ENCODE measurements around the gene CPT2. TPM values are rescaled to one million over a fixed set of nuclear protein-coding genes. Genes with fewer than 3 reads are reported as not detected.
A peak's percentile ranks its signal among the peaks of the same experiment; 100 is the strongest.

CPT2 gene
- total RNA-seq, 1 donor from 2014 or later: 21.9 TPM

GRCh38 chr1:53187401-53187800 is 9.2 kb upstream of the CPT2 start:
- DNase-seq (ENCODE audit: low spot score, unreplicated experiment): no peak
- no peaks in the 10 kb centered on the region for H3K9me3 Mint-ChIP-seq (ENCODE audit: low read depth)
- no peak for TF ChIP-seq CTCF (IDR thresholded peaks at IDR 0.05; ENCODE audit: unreplicated experiment)
- H3K36me3 Mint-ChIP-seq (ENCODE audit: insufficient read depth): no peaks in the 10 kb centered on the region
- H3K4me3 Mint-ChIP-seq (ENCODE audit: low read depth): no peak overlapping the region
- H3K27me3 Mint-ChIP-seq: peaks cover 27% of the 10 kb centered on the region
- no peaks in the 10 kb centered on the region for H3K4me1 Mint-ChIP-seq (ENCODE audit: low read depth)
- no peak overlapping the region for H3K27ac Mint-ChIP-seq

- Mint-ChIP-seq H3K9me3 (ENCODE audit: low read depth) (no peaks in the 10 kb centered on the region), H3K27ac (no peak overlapping the region), H3K27me3 (peaks cover 27% of the 10 kb centered on the region), H3K4me1 (ENCODE audit: low read depth) (no peaks in the 10 kb centered on the region), H3K36me3 (ENCODE audit: insufficient read depth) (no peaks in the 10 kb centered on the region), H3K4me3 (ENCODE audit: low read depth) (no peak overlapping the region)
- DNase-seq (ENCODE audit: low spot score, unreplicated experiment): no peak
- TF ChIP-seq CTCF (IDR thresholded peaks at IDR 0.05; ENCODE audit: unreplicated experiment): no peak
Observed at GRCh38 chr1:53188099-53188498, 8.5 kb upstream of the CPT2 start.

- no peak overlapping the region for H3K27ac Mint-ChIP-seq
- H3K4me1 Mint-ChIP-seq (ENCODE audit: low read depth): peaks cover 2% of the 10 kb centered on the region
- H3K36me3 Mint-ChIP-seq (ENCODE audit: insufficient read depth): no peaks in the 10 kb centered on the region
- TF ChIP-seq CTCF (IDR thresholded peaks at IDR 0.05; ENCODE audit: unreplicated experiment): no peak
- H3K4me3 Mint-ChIP-seq (ENCODE audit: low read depth): no peak overlapping the region
- H3K9me3 Mint-ChIP-seq (ENCODE audit: low read depth): no peaks in the 10 kb centered on the region
- H3K27me3 Mint-ChIP-seq: peaks cover 32% of the 10 kb centered on the region
- DNase-seq (ENCODE audit: low spot score, unreplicated experiment): no peak
Observed at GRCh38 chr1:53189061-53189460, 7.6 kb upstream of the CPT2 start.

DNA sequence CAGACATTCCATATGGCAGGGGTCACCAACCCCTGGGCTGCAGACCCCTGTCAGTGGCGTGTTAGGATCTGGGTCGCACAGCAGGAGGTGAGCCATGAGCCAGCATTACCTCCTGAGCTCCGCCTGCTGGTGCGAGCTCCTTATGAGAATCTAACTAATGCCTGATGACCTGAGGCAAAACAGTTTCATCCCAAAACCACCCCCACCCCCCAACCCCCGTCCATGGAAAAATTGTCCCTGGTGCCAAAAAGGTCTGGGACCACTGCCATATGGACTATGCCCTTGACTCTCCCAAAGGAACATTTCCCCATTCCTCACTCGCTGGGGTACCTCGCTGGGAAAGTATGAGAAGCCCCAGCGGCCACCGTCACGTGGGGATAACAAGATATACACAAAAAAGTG is 6.4 kb upstream of the CPT2 start:
- Mint-ChIP-seq H3K9me3 (ENCODE audit: low read depth) (no peaks in the 10 kb centered on the region), H3K27me3 (peaks cover 37% of the 10 kb centered on the region), H3K36me3 (ENCODE audit: insufficient read depth) (no peaks in the 10 kb centered on the region), H3K27ac (no peak overlapping the region), H3K4me3 (ENCODE audit: low read depth) (no peak overlapping the region), H3K4me1 (ENCODE audit: low read depth) (peaks cover 2% of the 10 kb centered on the region)
- TF ChIP-seq CTCF (IDR thresholded peaks at IDR 0.05; ENCODE audit: unreplicated experiment): no peak
- no peak for DNase-seq (ENCODE audit: low spot score, unreplicated experiment)

DNA sequence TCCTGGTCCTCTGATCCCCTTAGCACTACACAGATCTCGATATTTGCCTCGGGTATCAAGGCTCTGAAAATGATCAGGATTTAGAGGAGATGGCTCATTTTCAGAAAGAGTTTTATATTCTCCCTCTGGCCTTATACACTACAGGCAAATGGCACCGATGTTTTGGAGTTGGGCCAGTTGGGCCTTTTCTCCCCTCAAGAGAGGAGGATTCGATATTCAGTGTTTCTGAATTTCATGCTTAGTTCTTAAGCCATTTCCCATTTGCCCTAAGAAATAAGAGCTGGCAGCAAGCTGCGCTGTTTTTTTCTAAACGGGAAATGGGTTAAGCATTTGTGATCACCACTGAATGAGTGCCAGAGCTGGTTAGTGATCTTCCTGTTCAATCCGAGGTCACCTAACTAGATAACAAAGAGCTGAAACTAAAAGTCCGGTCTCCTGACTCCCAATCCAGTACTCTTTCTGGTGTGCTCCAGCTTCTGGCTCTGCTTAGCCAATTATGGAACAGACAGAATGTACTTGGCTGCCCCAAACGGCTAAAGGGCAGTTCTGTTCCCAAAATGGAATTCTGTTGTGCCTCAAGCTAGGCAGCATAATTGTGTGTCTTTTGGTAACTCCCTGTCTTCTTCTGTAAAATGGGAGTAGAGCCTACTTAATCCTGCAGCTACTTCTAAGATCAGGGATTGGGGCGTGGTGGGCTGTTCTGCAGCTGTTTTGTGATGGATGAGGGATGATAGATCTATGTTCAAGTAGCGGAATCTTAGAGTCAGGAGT is 1.2 kb upstream of the CPT2 start:
- DNase-seq (ENCODE audit: low spot score, unreplicated experiment): no peak
- peaks cover 18% of the 10 kb centered on the region for H3K4me1 Mint-ChIP-seq (ENCODE audit: low read depth)
- H3K36me3 Mint-ChIP-seq (ENCODE audit: insufficient read depth): no peaks in the 10 kb centered on the region
- no peaks in the 10 kb centered on the region for H3K9me3 Mint-ChIP-seq (ENCODE audit: low read depth)
- TF ChIP-seq CTCF (IDR thresholded peaks at IDR 0.05; ENCODE audit: unreplicated experiment): no peak
- H3K4me3 Mint-ChIP-seq (ENCODE audit: low read depth): peak overlapping the region; percentile 92
- peaks cover 18% of the 10 kb centered on the region for H3K27me3 Mint-ChIP-seq
- no peak overlapping the region for H3K27ac Mint-ChIP-seq

All from progenitor cell of endocrine pancreas (in vitro differentiated cells).